Measurements from ENCODE around the gene TMEM63C. TPM values are rescaled to one million over a fixed set of nuclear protein-coding genes. Genes with fewer than 3 reads are reported as not detected.
A peak's percentile ranks its signal among the peaks of the same experiment; 100 is the strongest.
"Not testable (repeated sequence)": the region's sequence is repeated elsewhere in the genome, so short reads cannot be mapped to it uniquely, and the experiment has no call there.

Gene TMEM63C
- total RNA-seq, 1 experiment from 2014 or later: 5.2 TPM

- no peak for DNase-seq
- no peak overlapping the region for H3K4me3 ChIP-seq
- no peaks in the 10 kb centered on the region for H3K9me3 ChIP-seq (replicated peaks)
- H3K27me3 ChIP-seq: no peaks in the 10 kb centered on the region
- no peaks in the 10 kb centered on the region for H3K4me1 ChIP-seq
- H3K36me3 ChIP-seq: no peaks in the 10 kb centered on the region
- no peak overlapping the region for H3K27ac ChIP-seq
These were observed 93.5 kb downstream of the TMEM63C start for GRCh38 chr14:77275041-77275580.

GRCh38 chr14:77275601-77276017 lies 94.0 kb downstream of the TMEM63C start:
- Histone ChIP-seq H3K27ac (no peak overlapping the region), H3K4me1 (no peaks in the 10 kb centered on the region), H3K36me3 (peaks cover 5% of the 10 kb centered on the region), H3K9me3 (replicated peaks) (no peaks in the 10 kb centered on the region), H3K4me3 (no peak overlapping the region), H3K27me3 (no peaks in the 10 kb centered on the region)
- no peak for DNase-seq

DNA sequence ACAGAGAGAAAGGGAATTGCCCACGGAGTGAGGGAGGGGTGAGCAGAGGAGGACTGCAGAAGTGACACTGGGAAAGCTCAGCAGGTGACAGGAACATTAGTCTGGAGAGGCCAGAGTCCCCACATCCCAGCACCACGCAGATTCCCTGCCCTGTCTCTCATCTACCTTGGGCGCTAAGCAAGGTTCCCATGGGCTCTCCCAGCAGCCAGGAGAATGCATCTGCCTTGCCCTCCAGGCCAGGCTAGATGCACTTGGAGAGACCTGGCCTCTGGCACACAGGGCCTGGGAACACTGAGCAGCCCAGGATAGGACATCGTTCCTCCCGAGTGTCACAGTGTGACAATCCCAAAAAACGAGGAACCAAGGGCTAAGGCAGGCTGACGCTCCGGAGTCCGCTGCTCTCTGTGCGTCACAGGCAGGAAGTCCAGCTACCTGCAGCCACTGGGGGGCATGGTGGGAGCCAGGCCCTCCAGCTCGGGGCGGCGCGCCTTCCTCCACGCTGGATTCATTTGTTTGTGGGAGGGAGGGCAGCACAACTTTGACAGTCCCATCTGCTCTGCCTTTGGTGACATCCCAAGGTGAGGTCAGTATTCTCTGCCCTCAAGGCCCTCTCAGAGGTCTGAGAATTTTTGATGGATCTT lies 94.8 kb downstream of the TMEM63C start:
- Histone ChIP-seq H3K27me3 (no peaks in the 10 kb centered on the region), H3K4me3 (no peak overlapping the region), H3K4me1 (peaks cover 3% of the 10 kb centered on the region), H3K36me3 (peaks cover 6% of the 10 kb centered on the region), H3K27ac (no peak overlapping the region), H3K9me3 (replicated peaks) (no peaks in the 10 kb centered on the region)
- no peak for DNase-seq

DNA sequence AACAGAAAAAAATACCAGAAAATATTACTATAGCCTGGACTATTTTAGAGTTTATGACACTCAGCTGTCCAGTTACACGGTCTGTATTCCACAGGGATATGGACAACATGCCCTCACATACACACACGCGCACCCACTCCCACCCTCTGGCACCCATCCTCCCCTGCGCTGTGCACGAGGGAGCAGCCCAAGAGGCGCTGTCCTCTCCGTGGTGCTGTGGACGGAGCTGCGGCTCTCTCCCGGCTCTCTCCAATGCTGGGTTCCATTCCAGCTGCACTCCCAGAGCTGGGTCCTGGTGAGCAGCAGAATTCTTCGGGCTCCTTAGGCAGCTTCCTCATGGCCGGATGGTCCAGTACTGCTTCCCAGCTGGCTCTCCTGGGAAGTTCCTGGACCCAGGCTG lies 95.4 kb downstream of the TMEM63C start:
- Histone ChIP-seq H3K36me3 (peaks cover 6% of the 10 kb centered on the region), H3K4me1 (peaks cover 7% of the 10 kb centered on the region), H3K27me3 (no peaks in the 10 kb centered on the region), H3K9me3 (replicated peaks) (no peaks in the 10 kb centered on the region), H3K4me3 (no peak overlapping the region), H3K27ac (no peak overlapping the region)
- no peak for DNase-seq

- Histone ChIP-seq H3K27me3 (no peaks in the 10 kb centered on the region), H3K36me3 (peaks cover 13% of the 10 kb centered on the region), H3K27ac (no peak overlapping the region), H3K4me1 (peaks cover 12% of the 10 kb centered on the region), H3K9me3 (replicated peaks) (no peaks in the 10 kb centered on the region), H3K4me3 (no peak overlapping the region)
- DNase-seq: no peak
These were observed 97.0 kb downstream of the TMEM63C start for GRCh38 chr14:77278461-77279230.

- Histone ChIP-seq H3K4me1 (peaks cover 12% of the 10 kb centered on the region), H3K27ac (no peak overlapping the region), H3K27me3 (no peaks in the 10 kb centered on the region), H3K9me3 (replicated peaks) (no peaks in the 10 kb centered on the region), H3K36me3 (peaks cover 16% of the 10 kb centered on the region), H3K4me3 (no peak overlapping the region)
- DNase-seq: no peak
These were observed 98.1 kb downstream of the TMEM63C start for GRCh38 chr14:77279719-77280118.

GRCh38 chr14:77280921-77281320 lies 99.3 kb downstream of the TMEM63C start:
- DNase-seq; H3K27ac ChIP-seq; H3K27me3 ChIP-seq; H3K4me3 ChIP-seq; H3K9me3 ChIP-seq (replicated peaks): not testable (repeated sequence)
- peaks cover 26% of the 10 kb centered on the region for H3K36me3 ChIP-seq
- peaks cover 12% of the 10 kb centered on the region for H3K4me1 ChIP-seq

- Histone ChIP-seq H3K27ac (peak overlapping the region; percentile 55), H3K36me3 (peaks cover 34% of the 10 kb centered on the region), H3K4me3 (no peak overlapping the region), H3K27me3 (no peaks in the 10 kb centered on the region), H3K4me1 (peaks cover 12% of the 10 kb centered on the region), H3K9me3 (replicated peaks) (no peaks in the 10 kb centered on the region)
- peak; percentile 39 to 54 for DNase-seq
These were observed 100.3 kb downstream of the TMEM63C start for GRCh38 chr14:77281852-77282410.

GRCh38 chr14:77284066-77284465 lies 102.5 kb downstream of the TMEM63C start:
- Histone ChIP-seq H3K36me3 (peaks cover 38% of the 10 kb centered on the region), H3K27ac (no peak overlapping the region), H3K4me1 (peaks cover 12% of the 10 kb centered on the region), H3K9me3 (replicated peaks) (no peaks in the 10 kb centered on the region), H3K27me3 (no peaks in the 10 kb centered on the region), H3K4me3 (no peak overlapping the region)
- no peak for DNase-seq

DNA sequence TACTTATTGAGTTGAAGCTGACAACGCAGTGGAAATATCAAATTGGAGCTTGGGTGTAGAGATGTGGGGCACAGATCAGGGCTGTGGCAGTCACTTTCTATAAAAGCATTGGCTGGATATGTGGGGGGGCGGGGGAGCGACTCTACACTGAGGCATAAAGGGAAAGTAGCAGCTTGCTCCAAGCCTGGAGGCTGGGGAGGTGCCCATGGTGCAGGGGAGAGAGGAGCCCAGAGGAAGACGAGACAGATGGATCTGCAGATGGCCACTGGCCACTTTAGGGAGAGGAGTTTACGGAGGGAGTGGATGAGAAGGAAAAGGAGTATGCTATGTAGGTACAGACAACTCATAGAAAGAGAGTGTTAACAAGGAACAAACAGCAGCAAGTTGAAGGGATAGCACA lies 102.9 kb downstream of the TMEM63C start:
- Histone ChIP-seq H3K27me3 (no peaks in the 10 kb centered on the region), H3K4me3 (no peak overlapping the region), H3K36me3 (peaks cover 38% of the 10 kb centered on the region), H3K9me3 (replicated peaks) (no peaks in the 10 kb centered on the region), H3K4me1 (peaks cover 12% of the 10 kb centered on the region), H3K27ac (no peak overlapping the region)
- no peak for DNase-seq

GRCh38 chr14:77286576-77286975 lies 105.0 kb downstream of the TMEM63C start:
- H3K4me3 ChIP-seq: no peak overlapping the region
- H3K9me3 ChIP-seq (replicated peaks): no peaks in the 10 kb centered on the region
- DNase-seq: no peak
- H3K27me3 ChIP-seq: no peaks in the 10 kb centered on the region
- H3K4me1 ChIP-seq: peaks cover 8% of the 10 kb centered on the region
- peaks cover 32% of the 10 kb centered on the region for H3K36me3 ChIP-seq
- H3K27ac ChIP-seq: no peak overlapping the region

DNA sequence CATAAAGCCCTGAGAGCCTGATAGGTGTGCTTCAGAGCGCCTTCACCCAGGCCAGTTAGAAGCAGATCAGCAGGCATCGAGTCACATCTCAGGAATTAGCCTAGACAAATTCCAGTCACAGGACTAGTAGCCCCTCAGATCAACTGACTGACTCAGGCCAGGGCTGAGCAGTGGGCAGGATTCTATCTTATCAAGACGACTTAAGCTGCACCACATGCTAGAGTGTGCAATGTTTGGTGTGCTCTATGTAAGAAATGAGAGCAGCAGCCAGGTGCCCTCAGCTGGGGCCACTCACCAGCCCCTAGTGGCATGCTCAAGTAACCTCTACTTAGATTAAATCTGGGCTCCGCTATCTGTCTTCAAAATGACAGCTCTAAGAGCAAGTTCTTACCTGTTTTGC lies 109.1 kb downstream of the TMEM63C start:
- Histone ChIP-seq H3K27ac (no peak overlapping the region), H3K4me1 (no peaks in the 10 kb centered on the region), H3K4me3 (no peak overlapping the region), H3K36me3 (peaks cover 26% of the 10 kb centered on the region), H3K9me3 (replicated peaks) (no peaks in the 10 kb centered on the region), H3K27me3 (no peaks in the 10 kb centered on the region)
- DNase-seq: no peak

GRCh38 chr14:77296155-77296554 lies 114.6 kb downstream of the TMEM63C start:
- no peak overlapping the region for H3K27ac ChIP-seq
- H3K36me3 ChIP-seq: peaks cover 17% of the 10 kb centered on the region
- no peak for DNase-seq
- no peaks in the 10 kb centered on the region; the same call in 1 of the 2 replicates for H3K4me1 ChIP-seq
- no peaks in the 10 kb centered on the region for H3K27me3 ChIP-seq
- H3K9me3 ChIP-seq (replicated peaks): no peaks in the 10 kb centered on the region
- H3K4me3 ChIP-seq: no peak overlapping the region

DNA sequence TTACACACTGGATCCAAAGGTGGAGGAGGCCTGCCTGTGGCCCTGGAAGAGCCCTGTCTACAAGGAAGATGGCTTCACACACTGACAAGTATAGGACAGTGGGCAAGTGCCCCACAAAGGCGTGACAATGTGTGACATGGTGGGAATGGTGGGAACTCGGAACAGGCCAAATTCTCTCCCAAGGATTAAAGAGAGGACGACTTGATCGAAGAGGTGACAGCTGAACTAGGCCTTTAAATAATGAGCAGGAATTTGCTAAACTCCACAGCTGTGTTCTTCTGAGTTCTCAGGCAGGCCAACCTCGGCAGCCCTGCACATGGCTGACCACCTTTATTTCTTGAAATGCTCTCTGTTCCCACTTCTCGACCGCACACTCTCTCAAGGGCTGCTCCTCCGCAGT lies 115.3 kb downstream of the TMEM63C start:
- no peak overlapping the region for H3K27ac ChIP-seq
- H3K4me3 ChIP-seq: no peak overlapping the region
- H3K9me3 ChIP-seq (replicated peaks): no peaks in the 10 kb centered on the region
- H3K4me1 ChIP-seq: peaks cover 3% of the 10 kb centered on the region; the same call in 1 of the 2 replicates
- DNase-seq: no peak
- H3K36me3 ChIP-seq: peaks cover 17% of the 10 kb centered on the region
- no peaks in the 10 kb centered on the region for H3K27me3 ChIP-seq

DNA sequence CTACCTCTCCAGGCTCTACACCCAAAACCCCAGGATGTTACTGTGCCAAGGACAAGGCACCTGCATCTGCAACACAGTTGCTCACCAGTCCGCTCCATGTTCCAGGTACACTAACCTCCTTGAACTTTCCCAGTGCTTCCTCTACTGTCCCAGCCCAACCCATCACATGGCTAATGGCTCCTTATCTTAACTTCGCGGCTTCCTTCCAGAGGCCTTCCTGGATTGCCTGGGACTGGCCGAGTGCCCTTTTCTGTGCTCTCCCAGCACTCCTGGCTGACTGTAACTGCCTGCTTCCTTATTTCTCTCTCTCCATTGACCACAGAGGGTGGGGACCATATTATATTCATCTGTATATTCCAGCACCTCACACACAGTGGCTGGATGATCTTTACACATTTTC lies 118.2 kb downstream of the TMEM63C start:
- peaks cover 26% of the 10 kb centered on the region for H3K4me1 ChIP-seq
- H3K4me3 ChIP-seq: no peak overlapping the region
- no peak for DNase-seq
- H3K27me3 ChIP-seq: no peaks in the 10 kb centered on the region
- no peak overlapping the region for H3K27ac ChIP-seq
- peaks cover 5% of the 10 kb centered on the region for H3K36me3 ChIP-seq
- H3K9me3 ChIP-seq (replicated peaks): no peaks in the 10 kb centered on the region

All from SJCRH30 (cell line).